HCT116 (cell line): ENCODE results near the gene PKN3. TPM values are rescaled to one million over a fixed set of nuclear protein-coding genes. Genes with fewer than 3 reads are reported as not detected.
A peak's percentile ranks its signal among the peaks of the same experiment; 100 is the strongest.

Source experiments
- ATAC-seq: fragments of 200-7000 bp; cut with Tn5 transposase; 2 replicates; pipeline ENCODE4 v1.9.1; 2020; ENCODE audit warnings: mild to moderate bottlenecking, moderate library complexity
- BruUV-seq: library from RNA; stranded (reverse); fragments of 400-500 nt; replicated peaks from 2 replicates; lab custom pipeline; 2021; lab: Mats Ljungman, UMichigan
- CTCF ChIA-PET: fragments of 300-600 bp; sonication (Branson Sonifier 250); formaldehyde crosslinking; loops from one replicate; lab custom pipeline; 2021; ENCODE audit warnings: antibody characterized with exemption; lab: Charles Lee
- POLR2A ChIA-PET: fragments of 300-600, 350-600 bp; sonication (Branson Sonifier 250); formaldehyde crosslinking; loops from one replicate; lab custom pipeline; 2021; ENCODE audit warnings: antibody characterized with exemption; lab: Charles Lee
- RAD21 ChIA-PET, 2 experiments: fragments of 300-600 bp; sonication (Branson Sonifier 250); formaldehyde crosslinking; loops; one replicate each; lab custom pipeline; 2023; ENCODE audit warnings: low total read pairs in 2 of 2; ENCODE audit not compliant: uncharacterized antibody in 2 of 2, unreplicated experiment in 2 of 2, low non-redundant PET in 1 of 2; lab: Charles Lee
- DNase-seq: peaks from one replicate; pipeline ENCODE4 v3.0.0-alpha.2; 2010; ENCODE audit warnings: low read depth, low spot score
- H2AFZ ChIP-seq: fragments of 200-600 bp; shearing (Covaris generic), sonication (generic); 2 replicates; pipeline ENCODE4 v1.6.1; 2017; ENCODE audit warnings: low read depth, mixed run types, mixed read lengths, antibody characterized with exemption, low read length; ENCODE audit not compliant: poor library complexity, severe bottlenecking
- H3K27ac ChIP-seq: 2 replicates; pipeline ENCODE4 v1.5.1; 2012; ENCODE audit warnings: low read depth, low read length
- H3K27me3 ChIP-seq: fragments of 200-600 bp; sonication (generic); 2 replicates; pipeline ENCODE4 v1.6.1; 2016; ENCODE audit warnings: mixed run types, low read length, mixed read lengths; ENCODE audit not compliant: insufficient read depth
- H3K36me3 ChIP-seq, 2 experiments: fragments of 200-500 bp in 1 of 2; fragments of 200-600 bp in 1 of 2; sonication (Bioruptor generic) in 1 of 2; sonication (generic) in 1 of 2; 2 replicates each; pipeline versions ENCODE4 v1.5.1 to v1.6.1; 2014 to 2016; ENCODE audit warnings: low read length in 2 of 2, inconsistent platforms in 1 of 2, mixed read lengths in 1 of 2, mixed run types in 1 of 2; ENCODE audit not compliant: insufficient read depth in 2 of 2, control insufficient read depth in 1 of 2
- H3K4me1 ChIP-seq, 2 experiments: fragments of 200-600 bp in 1 of 2; sonication (generic) in 1 of 2; 2 replicates each; pipeline versions ENCODE4 v1.5.1 to v1.6.1; 2012 to 2017; ENCODE audit warnings: low read length in 2 of 2, inconsistent platforms in 1 of 2, mild to moderate bottlenecking in 1 of 2, mixed read lengths in 1 of 2, mixed run types in 1 of 2, moderate library complexity in 1 of 2; ENCODE audit not compliant: insufficient read depth in 2 of 2, control insufficient read depth in 1 of 2
- H3K4me2 ChIP-seq: fragments of 200-600 bp; sonication (generic); 2 replicates; pipeline ENCODE4 v1.6.1; 2017; ENCODE audit warnings: mixed run types, low read length, mixed read lengths
- H3K4me3 ChIP-seq, 2 experiments: fragments of 200-600 bp in 1 of 2; sonication (generic) in 1 of 2; replicated peaks in 1 of 2; 2 replicates each; pipeline ENCODE4 v1.5.1; 2011 to 2016; ENCODE audit warnings: low read length in 2 of 2, control low read depth in 1 of 2, low read depth in 1 of 2, mild to moderate bottlenecking in 1 of 2, mixed read lengths in 1 of 2, mixed run types in 1 of 2
- H3K79me2 ChIP-seq: fragments of 200-600 bp; sonication (generic); 2 replicates; pipeline ENCODE4 v1.6.1; 2017; ENCODE audit warnings: mild to moderate bottlenecking, mixed run types, low read length, moderate library complexity, mixed read lengths; ENCODE audit not compliant: insufficient read depth
- H3K9ac ChIP-seq: fragments of 200-600 bp; sonication (generic); 2 replicates; pipeline ENCODE4 v1.6.1; 2016; ENCODE audit warnings: low read length, mixed read lengths
- H3K9me2 ChIP-seq: fragments of 200-600 bp; sonication (generic), shearing (Covaris generic); 2 replicates; pipeline ENCODE4 v1.6.1; 2017; ENCODE audit warnings: mixed run types, mild to moderate bottlenecking, moderate library complexity; ENCODE audit not compliant: insufficient read depth
- H3K9me3 ChIP-seq, 2 experiments: fragments of 200-500 bp in 1 of 2; fragments of 200-600 bp in 1 of 2; sonication (Bioruptor generic) in 1 of 2; sonication (generic) in 1 of 2; 2 replicates each; pipeline ENCODE4 v1.6.1; 2014 to 2017; ENCODE audit warnings: low read length in 2 of 2, mixed read lengths in 2 of 2, inconsistent platforms in 1 of 2, low read depth in 1 of 2, mild to moderate bottlenecking in 1 of 2, mixed run types in 1 of 2, moderate library complexity in 1 of 2; ENCODE audit not compliant: control insufficient read depth in 1 of 2, insufficient read depth in 1 of 2
- H4K20me1 ChIP-seq: fragments of 200-600 bp; sonication (generic), shearing (Covaris generic); 2 replicates; pipeline ENCODE4 v1.6.1; 2017; ENCODE audit warnings: mixed run types, mild to moderate bottlenecking, moderate library complexity; ENCODE audit not compliant: insufficient read depth
- CBX3 ChIP-seq: IDR thresholded peaks from 2 replicates; pipeline ENCODE4 v1.6.1; 2012; ENCODE audit warnings: low read depth
- MAX ChIP-seq: IDR thresholded peaks from 2 replicates; pipeline ENCODE4 v1.6.1; 2012
- SP1 ChIP-seq: IDR thresholded peaks from 2 replicates; pipeline ENCODE4 v1.6.1; 2012; ENCODE audit warnings: low read depth
- intact Hi-C: fragments of 100-400 bp; cut with micrococcal nuclease; formaldehyde crosslinking; loops from 2 replicates; pipeline ENCODE4 v1.10.0; 2022
- total RNA-seq: library from RNA; stranded (reverse); gene quantifications from one replicate; pipeline ENCODE4 v1.2.1, GENCODE V29; 2021; ENCODE audit not compliant: unreplicated experiment
- TF ChIP-seq, protein P1 (sequence below), 3 experiments: fragments of 200-600 bp in 1 of 3; sonication (generic) in 1 of 3; IDR thresholded peaks in 2 of 3; conservative IDR thresholded peaks in 1 of 3; 2 replicates each; pipeline ENCODE4 v1.5.1; 2012 to 2017; ENCODE audit warnings: low read depth in 2 of 3, low read length in 2 of 3, antibody characterized with exemption in 1 of 3, borderline replicate concordance in 1 of 3, control low read depth in 1 of 3, mild to moderate bottlenecking in 1 of 3, mixed read lengths in 1 of 3, mixed run types in 1 of 3, moderate library complexity in 1 of 3; ENCODE audit not compliant: insufficient read depth in 1 of 3

PKN3 gene
- total RNA-seq, 1 experiment from 2014 or later: 37.9 TPM

DNA sequence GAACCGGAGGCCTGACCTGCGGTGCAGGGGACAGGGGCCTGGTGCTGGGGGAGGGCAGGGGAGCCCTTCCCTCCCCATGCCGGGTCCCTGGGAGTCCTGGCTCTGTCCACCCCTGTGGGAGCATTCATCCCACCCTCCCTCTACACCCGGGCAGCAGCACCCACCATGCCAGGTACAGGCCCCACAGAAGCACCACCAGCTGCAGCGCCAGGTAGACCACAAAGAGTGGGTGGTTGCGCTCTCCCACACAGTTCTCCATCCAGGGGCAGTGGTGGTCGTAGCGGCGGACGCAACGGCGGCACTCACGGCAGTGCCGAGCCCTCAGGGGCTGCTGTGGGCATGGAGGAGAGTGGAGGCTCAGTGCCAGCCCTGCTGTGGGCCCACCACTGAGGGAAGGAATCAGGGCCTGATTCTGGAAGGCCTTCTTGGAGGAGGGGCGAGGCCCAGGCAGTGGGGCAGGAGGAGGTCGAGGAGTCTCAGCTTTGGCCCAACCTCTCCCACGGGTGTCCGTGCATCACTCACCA, 19.2 kb downstream of the PKN3 start:
- RAD21 ChIA-PET: no interaction called here
- no peak for ATAC-seq
- no peaks in the 10 kb centered on the region for H3K9me2 ChIP-seq

More for the DNA sequence above, 19.2 kb downstream of the PKN3 start:
- Histone ChIP-seq H3K79me2 (peaks cover 9% of the 10 kb centered on the region; the same call in 1 of the 2 replicates), H3K9ac (no peak overlapping the region), H3K4me1 (peaks cover 9 to 28% of the 10 kb centered on the region in 2 experiments), H3K9me3 (no peaks in the 10 kb centered on the region), H3K27ac (0 out of 2 replicates have a peak overlapping the region, but pooled peaks have one; percentile 62), H3K4me3 (no peak overlapping the region), H3K4me2 (no peak overlapping the region), H3K27me3 (no peaks in the 10 kb centered on the region), H2AFZ (no peak overlapping the region), H3K36me3 (peaks cover 0 to 3% of the 10 kb centered on the region in 2 experiments; a peak in 1 of 4 replicates)
- POLR2A ChIA-PET: no interaction called here
- BruUV-seq: no TSS peak
- intact Hi-C loops: no loop called here
- no peak for DNase-seq
- TF ChIP-seq MAX: no peak
- TF ChIP-seq SP1: no peak
- TF ChIP-seq CBX3: no peak
- TF ChIP-seq, protein P1, sequence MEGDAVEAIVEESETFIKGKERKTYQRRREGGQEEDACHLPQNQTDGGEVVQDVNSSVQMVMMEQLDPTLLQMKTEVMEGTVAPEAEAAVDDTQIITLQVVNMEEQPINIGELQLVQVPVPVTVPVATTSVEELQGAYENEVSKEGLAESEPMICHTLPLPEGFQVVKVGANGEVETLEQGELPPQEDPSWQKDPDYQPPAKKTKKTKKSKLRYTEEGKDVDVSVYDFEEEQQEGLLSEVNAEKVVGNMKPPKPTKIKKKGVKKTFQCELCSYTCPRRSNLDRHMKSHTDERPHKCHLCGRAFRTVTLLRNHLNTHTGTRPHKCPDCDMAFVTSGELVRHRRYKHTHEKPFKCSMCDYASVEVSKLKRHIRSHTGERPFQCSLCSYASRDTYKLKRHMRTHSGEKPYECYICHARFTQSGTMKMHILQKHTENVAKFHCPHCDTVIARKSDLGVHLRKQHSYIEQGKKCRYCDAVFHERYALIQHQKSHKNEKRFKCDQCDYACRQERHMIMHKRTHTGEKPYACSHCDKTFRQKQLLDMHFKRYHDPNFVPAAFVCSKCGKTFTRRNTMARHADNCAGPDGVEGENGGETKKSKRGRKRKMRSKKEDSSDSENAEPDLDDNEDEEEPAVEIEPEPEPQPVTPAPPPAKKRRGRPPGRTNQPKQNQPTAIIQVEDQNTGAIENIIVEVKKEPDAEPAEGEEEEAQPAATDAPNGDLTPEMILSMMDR (IDR thresholded peaks at IDR 0.05 in 2 of 3, conservative IDR thresholded peaks at IDR 0.05 in 1 of 3; ENCODE audit: borderline replicate concordance in 1 of 3, insufficient read depth in 1 of 3, low read depth in 2 of 3, low read length in 2 of 3): no peak
- TF ChIP-seq, all 23 proteins: peak for 0
- CTCF ChIA-PET: no interaction called here
- no peaks in the 10 kb centered on the region for H4K20me1 ChIP-seq
